Sigmoid colon (tissue), 7 donors: Measurements from ENCODE around the gene FALEC. TPM values are rescaled to one million over a fixed set of nuclear protein-coding genes. Genes with fewer than 3 reads are reported as not detected.

Experiments
- DNase-seq: peaks from one replicate; pipeline ENCODE4 v3.0.0-alpha.2; 2019
- H3K27ac ChIP-seq, 4 donors: fragments of 200-600 bp; sonication (generic); one replicate each; pipeline ENCODE4 v1.5.1; 2016 to 2019; ENCODE audit warnings: mild to moderate bottlenecking in 1 of 4
- H3K27me3 ChIP-seq, 3 donors: fragments of 200-600 bp; sonication (generic); one replicate each; pipeline ENCODE4 v1.5.1; 2019; ENCODE audit warnings: mild to moderate bottlenecking in 1 of 3
- H3K36me3 ChIP-seq, 4 donors: fragments of 200-600 bp; sonication (generic); one replicate each; pipeline ENCODE4 v1.5.1; 2016 to 2019
- H3K4me1 ChIP-seq, 4 donors: fragments of 200-600 bp; sonication (generic); one replicate each; pipeline ENCODE4 v1.5.1; 2017 to 2019
- H3K4me3 ChIP-seq, 4 donors: fragments of 200-600 bp; sonication (generic); one replicate each; pipeline ENCODE4 v1.5.1; 2017 to 2019; ENCODE audit warnings: mild to moderate bottlenecking in 2 of 4, moderate library complexity in 1 of 4
- H3K9me3 ChIP-seq, 4 donors: fragments of 200-600 bp in 3 of 4; sonication (generic) in 3 of 4; one replicate each; pipeline versions ENCODE4 v1.5.1 to v1.6.1; 2013 to 2019
- EP300 ChIP-seq, 4 donors: sonication (generic); formaldehyde crosslinking; IDR thresholded peaks; one replicate each; pipeline ENCODE4 v1.6.1; 2017; ENCODE audit warnings: antibody characterized with exemption in 4 of 4
- POLR2A ChIP-seq, 2 donors: fragments of 450-650 bp; IDR thresholded peaks; one replicate each; pipeline ENCODE4 v1.6.1; 2016; ENCODE audit warnings: antibody characterized with exemption in 2 of 2, mild to moderate bottlenecking in 2 of 2, moderate library complexity in 2 of 2
- POLR2AphosphoS5 ChIP-seq, 4 donors: sonication (generic); formaldehyde crosslinking; IDR thresholded peaks; one replicate each; pipeline ENCODE4 v1.6.1; 2017; ENCODE audit warnings: antibody characterized with exemption in 4 of 4
- WGBS, 2 donors: extraction: QIAGEN DNeasy Blood & Tissue Kit; methylation state at CpG; one replicate each; pipeline ENCODE4 v1.1.7; 2013; 5-methylcytosine and 5-hydroxymethylcytosine counted together
- intact Hi-C: fragments of 100-400 bp; cut with DNase I; formaldehyde crosslinking; loops from one replicate; pipeline ENCODE4 v1.15.1; 2023
- polyA plus RNA-seq, 3 donors: library from polyadenylated mRNA; stranded (reverse); fragments of 200-250 nt; gene quantifications; one replicate each; pipeline ENCODE4 v1.2.3, GENCODE V29; 2013
- total RNA-seq, 4 donors: library from RNA; depleted of rRNA; stranded (reverse); fragments of >200 nt; gene quantifications; one replicate each; pipeline ENCODE4 v1.1.0, GENCODE V29; 2016
- TF ChIP-seq, protein P1 (sequence below), 4 experiments: fragments of 450-650 bp in 3 of 4; fragments of 200-600 bp in 1 of 4; IDR thresholded peaks; one replicate each; pipeline ENCODE4 v1.5.1; 2016 to 2019; ENCODE audit warnings: antibody characterized with exemption in 4 of 4, mild to moderate bottlenecking in 3 of 4, moderate library complexity in 2 of 4
- donor health status: healthy with polysubstance abuse.
- donor health status: Bipolar disorder and iron deficiency.
- donor health status: healthy.

The FALEC gene
- total and polyA plus RNA-seq, 7 donors, result 0.35 TPM; not detected in 6

- Histone ChIP-seq H3K9me3 (no peaks in the 10 kb centered on the region), H3K36me3 (no peaks in the 10 kb centered on the region), H3K27ac (peak overlapping the region; percentile 32 to 83 (median 54)), H3K4me1 (peaks cover 0 to 28% (median 11%) of the 10 kb centered on the region in 4 donors), H3K27me3 (no peaks in the 10 kb centered on the region), H3K4me3 (no peak overlapping the region)
- intact Hi-C loops, result loop anchor here (10.0 kb wide), 1 partner anchor 293 kb away; no protein-coding TSS in a partner anchor
- WGBS, 2 donors, result 79 to 81% methylated on average over 17 of the region's 17 CpGs
- no peak for TF ChIP-seq EP300 (IDR thresholded peaks at IDR 0.05)
- no peak for TF ChIP-seq POLR2A (IDR thresholded peaks at IDR 0.05)
- TF ChIP-seq POLR2AphosphoS5 (IDR thresholded peaks at IDR 0.05), result peak in 1 of 4 donors; percentile 25
- peak; percentile 76 for DNase-seq
These were observed 22.5 kb downstream of the FALEC start for GRCh38 chr1:150537732-150538684.

DNA sequence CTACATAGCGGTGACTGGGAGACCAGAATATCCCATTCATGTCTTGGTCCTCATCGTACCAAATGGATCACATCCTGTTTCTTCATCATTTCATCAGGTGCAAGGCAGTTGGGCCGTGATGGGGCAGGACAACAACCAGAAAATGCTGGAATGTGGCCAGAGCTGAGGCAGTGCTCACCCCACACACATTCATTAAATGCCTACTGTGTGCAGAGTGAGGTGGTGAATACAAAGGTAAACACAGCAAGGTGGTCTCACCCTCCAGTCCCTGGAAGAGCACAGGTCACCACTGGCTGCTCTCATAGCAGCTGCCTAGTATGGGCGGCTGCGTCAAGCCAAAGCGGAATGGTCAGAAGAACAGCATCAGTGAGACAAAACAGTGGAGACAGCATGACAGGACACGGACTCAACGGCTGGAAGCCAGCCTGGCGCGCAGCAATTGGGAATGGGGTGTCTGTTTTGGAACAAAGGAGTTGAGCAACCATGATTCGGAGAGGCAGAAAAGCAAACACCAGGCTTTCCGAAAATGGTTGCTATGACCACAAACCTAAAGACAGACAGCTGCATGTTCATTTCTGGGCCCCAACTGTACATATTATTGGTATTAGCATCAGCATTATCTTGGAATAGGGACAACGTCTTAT is 28.1 kb downstream of the FALEC start:
- peaks cover 0 to 12% (median 4%) of the 10 kb centered on the region in 4 donors for H3K4me1 ChIP-seq
- H3K9me3 ChIP-seq, result no peaks in the 10 kb centered on the region
- peak in 3 of 4 donors; percentile 31 to 58 (median 46) for TF ChIP-seq POLR2AphosphoS5 (IDR thresholded peaks at IDR 0.05)
- TF ChIP-seq EP300 (IDR thresholded peaks at IDR 0.05), result no peak
- intact Hi-C loops, result no loop called here
- H3K36me3 ChIP-seq, result no peaks in the 10 kb centered on the region
- peak overlapping the region in 3 of 4 donors; percentile 43 to 56 (median 52) for H3K27ac ChIP-seq
- H3K27me3 ChIP-seq, result no peaks in the 10 kb centered on the region
- WGBS, 2 donors, result 79 to 80% methylated on average over 13 of the region's 13 CpGs
- no peak overlapping the region for H3K4me3 ChIP-seq
- no peak for DNase-seq

DNA sequence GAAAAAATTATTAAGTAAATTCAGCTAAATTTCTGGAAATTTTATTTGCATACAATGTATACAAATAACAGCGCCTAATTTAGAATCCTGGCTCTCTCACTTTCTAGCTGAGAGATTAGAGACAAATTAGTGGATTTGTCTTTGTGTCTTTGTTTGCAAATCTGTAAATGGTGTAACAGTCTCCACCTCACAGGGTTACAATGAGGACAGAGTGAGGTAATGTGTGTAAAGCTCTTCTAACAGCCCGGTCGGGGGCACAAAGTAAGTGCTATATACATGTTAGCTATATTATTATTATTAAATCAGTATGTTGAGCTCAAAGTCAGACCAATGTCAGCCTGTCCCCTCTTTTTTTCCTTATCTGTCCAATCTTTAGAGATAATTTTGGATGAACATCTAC is 28.7 kb downstream of the FALEC start:
- peak overlapping the region in 1 of 4 donors; percentile 56 for H3K27ac ChIP-seq

GRCh38 chr1:150545486-150546032 is 30.0 kb downstream of the FALEC start:
- no peak for TF ChIP-seq POLR2A (IDR thresholded peaks at IDR 0.05)
- TF ChIP-seq, protein P1, sequence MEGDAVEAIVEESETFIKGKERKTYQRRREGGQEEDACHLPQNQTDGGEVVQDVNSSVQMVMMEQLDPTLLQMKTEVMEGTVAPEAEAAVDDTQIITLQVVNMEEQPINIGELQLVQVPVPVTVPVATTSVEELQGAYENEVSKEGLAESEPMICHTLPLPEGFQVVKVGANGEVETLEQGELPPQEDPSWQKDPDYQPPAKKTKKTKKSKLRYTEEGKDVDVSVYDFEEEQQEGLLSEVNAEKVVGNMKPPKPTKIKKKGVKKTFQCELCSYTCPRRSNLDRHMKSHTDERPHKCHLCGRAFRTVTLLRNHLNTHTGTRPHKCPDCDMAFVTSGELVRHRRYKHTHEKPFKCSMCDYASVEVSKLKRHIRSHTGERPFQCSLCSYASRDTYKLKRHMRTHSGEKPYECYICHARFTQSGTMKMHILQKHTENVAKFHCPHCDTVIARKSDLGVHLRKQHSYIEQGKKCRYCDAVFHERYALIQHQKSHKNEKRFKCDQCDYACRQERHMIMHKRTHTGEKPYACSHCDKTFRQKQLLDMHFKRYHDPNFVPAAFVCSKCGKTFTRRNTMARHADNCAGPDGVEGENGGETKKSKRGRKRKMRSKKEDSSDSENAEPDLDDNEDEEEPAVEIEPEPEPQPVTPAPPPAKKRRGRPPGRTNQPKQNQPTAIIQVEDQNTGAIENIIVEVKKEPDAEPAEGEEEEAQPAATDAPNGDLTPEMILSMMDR (IDR thresholded peaks at IDR 0.05), result no peak
- peaks cover 0 to 27% (median 17%) of the 10 kb centered on the region in 4 donors for H3K4me1 ChIP-seq
- intact Hi-C loops, result no loop called here
- WGBS, 2 donors, result 91% methylated on average over 6 of the region's 6 CpGs
- H3K4me3 ChIP-seq, result no peak overlapping the region
- no peak for DNase-seq
- peak overlapping the region in 1 of 4 donors; percentile 17 for H3K27ac ChIP-seq
- H3K27me3 ChIP-seq, result no peaks in the 10 kb centered on the region
- no peaks in the 10 kb centered on the region for H3K36me3 ChIP-seq
- no peaks in the 10 kb centered on the region for H3K9me3 ChIP-seq

More for the DNA sequence above, 28.7 kb downstream of the FALEC start:
- Histone ChIP-seq H3K27me3 (no peaks in the 10 kb centered on the region), H3K4me3 (no peak overlapping the region), H3K9me3 (no peaks in the 10 kb centered on the region), H3K36me3 (no peaks in the 10 kb centered on the region), H3K4me1 (peaks cover 0 to 14% (median 6%) of the 10 kb centered on the region in 4 donors)
- no peak for TF ChIP-seq POLR2A (IDR thresholded peaks at IDR 0.05)
- no peak for TF ChIP-seq EP300 (IDR thresholded peaks at IDR 0.05)
- TF ChIP-seq, protein P1 (IDR thresholded peaks at IDR 0.05), result no peak
- no peak for TF ChIP-seq POLR2AphosphoS5 (IDR thresholded peaks at IDR 0.05)
- intact Hi-C loops, result no loop called here
- no peak for DNase-seq
- 29 to 53% methylated on average over 3 of the region's 3 CpGs for WGBS, 2 donors

DNA sequence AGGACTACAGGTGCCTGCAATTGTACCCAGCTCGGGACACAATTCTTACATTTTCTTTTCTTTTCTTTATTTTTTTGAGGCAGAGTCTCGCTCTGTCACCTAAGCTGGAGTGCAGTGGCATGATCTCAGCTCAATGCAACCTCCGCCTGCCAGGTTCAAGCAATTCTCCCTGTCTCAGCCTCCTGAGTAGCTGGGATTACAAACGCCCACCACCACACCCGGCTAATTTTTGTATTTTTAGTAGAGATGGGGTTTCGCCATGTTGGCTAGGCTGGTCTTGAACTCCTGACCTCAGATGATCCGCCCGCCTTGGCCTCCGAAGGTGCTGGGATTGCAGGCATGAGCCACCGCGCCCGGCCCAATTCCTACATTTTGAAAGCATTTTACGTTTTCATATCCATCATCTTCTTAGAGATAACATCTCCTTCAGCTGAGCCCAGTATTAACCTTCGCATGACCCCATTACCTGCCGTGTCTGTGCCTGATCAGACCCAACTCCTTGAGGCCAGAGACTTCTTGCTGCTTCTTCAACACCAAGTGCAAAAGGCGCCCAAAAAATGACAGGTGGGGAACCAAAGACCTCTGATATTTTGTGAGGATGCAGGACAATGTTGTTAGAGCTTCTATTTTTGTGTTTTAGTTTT is 30.9 kb downstream of the FALEC start:
- 90 to 91% methylated on average over 16 of the region's 16 CpGs for WGBS, 2 donors
- Histone ChIP-seq H3K36me3 (no peaks in the 10 kb centered on the region), H3K27ac (no peak overlapping the region), H3K4me1 (peaks cover 0 to 35% (median 22%) of the 10 kb centered on the region in 4 donors), H3K4me3 (no peak overlapping the region), H3K9me3 (no peaks in the 10 kb centered on the region), H3K27me3 (no peaks in the 10 kb centered on the region)
- TF ChIP-seq EP300 (IDR thresholded peaks at IDR 0.05) (no peak), POLR2A (IDR thresholded peaks at IDR 0.05) (no peak), POLR2AphosphoS5 (IDR thresholded peaks at IDR 0.05) (no peak)
- TF ChIP-seq, protein P1 (IDR thresholded peaks at IDR 0.05), result no peak
- intact Hi-C loops, result no loop called here
- DNase-seq, result no peak
